ELR (cell line): Measurements from ENCODE around the gene IGFALS.

Experiments
- DNase-seq: peaks from one replicate; pipeline ENCODE4 v3.0.0-alpha.2; 2015; ENCODE audit warnings: low read depth

The IGFALS gene

GRCh38 chr16:1793578-1794220, at the start of gene IGFALS:
Gene IGFALS, minus strand, starts transcription at chr16:1793705. Its CDS starts 53 bp downstream, at chr16:1793652.
- DNase-seq = no peak

GRCh38 chr16:1839554-1839953, 46.0 kb upstream of the IGFALS start:
- peak; percentile 67 for DNase-seq

- DNase-seq = no peak
Measured at GRCh38 chr16:1834096-1834495, 40.6 kb upstream of the IGFALS start.

- no peak for DNase-seq
Measured at GRCh38 chr16:1832838-1833454, 39.4 kb upstream of the IGFALS start.

GRCh38 chr16:1831186-1832075, 37.9 kb upstream of the IGFALS start:
- DNase-seq = no peak

- DNase-seq = no peak
Measured at GRCh38 chr16:1830213-1830612, 36.7 kb upstream of the IGFALS start.

- DNase-seq = no peak
Measured at GRCh38 chr16:1828645-1829410, 35.3 kb upstream of the IGFALS start.

- DNase-seq = peak; percentile 88
Measured at GRCh38 chr16:1826691-1827573, 33.4 kb upstream of the IGFALS start, which contains the start of the genes FAHD1 and HAGH. Gene FAHD1, plus strand, starts transcription at chr16:1827206. Its CDS starts 33 bp downstream, at chr16:1827239. Gene HAGH, minus strand, starts transcription at chr16:1826825. Its CDS starts 38 bp downstream, at chr16:1826787.

GRCh38 chr16:1825864-1826690, 32.6 kb upstream of the IGFALS start:
- peak; percentile 62 for DNase-seq

- no peak for DNase-seq
Measured at GRCh38 chr16:1825381-1825863, 31.9 kb upstream of the IGFALS start.

- peak; percentile 63 for DNase-seq
Measured at GRCh38 chr16:1823821-1824220, 30.3 kb upstream of the IGFALS start.

- DNase-seq = no peak
Measured at GRCh38 chr16:1822801-1823200, 29.3 kb upstream of the IGFALS start.

GRCh38 chr16:1821861-1822611, 28.5 kb upstream of the IGFALS start:
- no peak for DNase-seq

- no peak for DNase-seq
Measured at GRCh38 chr16:1820946-1821290, 27.4 kb upstream of the IGFALS start.

- no peak for DNase-seq
Measured at GRCh38 chr16:1820096-1820945, 26.8 kb upstream of the IGFALS start.

- no peak for DNase-seq
Measured at GRCh38 chr16:1819611-1820010, 26.1 kb upstream of the IGFALS start.

- DNase-seq = no peak
Measured at GRCh38 chr16:1818873-1819525, 25.5 kb upstream of the IGFALS start.
